Measurements from ENCODE around the gene PSG7.
"Not testable (repeated sequence)": the region's sequence is repeated elsewhere in the genome, so short reads cannot be mapped to it uniquely, and the experiment has no call there.

Gene PSG7

GRCh38 chr19:42912941-42913340, 24.1 kb downstream of the PSG7 start:
- not testable (repeated sequence) for DNase-seq

GRCh38 chr19:42911731-42912130, 25.3 kb downstream of the PSG7 start:
- DNase-seq = not testable (repeated sequence)

GRCh38 chr19:42906162-42906561, 30.8 kb downstream of the PSG7 start:
- not testable (repeated sequence) for DNase-seq

- DNase-seq = not testable (repeated sequence)
These were observed 36.4 kb downstream of the PSG7 start for GRCh38 chr19:42900561-42900960.

- not testable (repeated sequence) for DNase-seq
These were observed 37.3 kb downstream of the PSG7 start for GRCh38 chr19:42899674-42900073.

GRCh38 chr19:42899110-42899509, 37.9 kb downstream of the PSG7 start:
- not testable (repeated sequence) for DNase-seq

GRCh38 chr19:42898656-42899055, 38.4 kb downstream of the PSG7 start:
- not testable (repeated sequence) for DNase-seq

GRCh38 chr19:42897729-42898128, 39.3 kb downstream of the PSG7 start:
- DNase-seq = not testable (repeated sequence)

- not testable (repeated sequence) for DNase-seq
These were observed 46.6 kb downstream of the PSG7 start for GRCh38 chr19:42890446-42890845.

GRCh38 chr19:42887876-42888445, 49.0 kb downstream of the PSG7 start:
- not testable (repeated sequence) for DNase-seq

- DNase-seq = not testable (repeated sequence)
These were observed 54.3 kb downstream of the PSG7 start for GRCh38 chr19:42882730-42883129.

- DNase-seq = not testable (repeated sequence)
These were observed 55.0 kb downstream of the PSG7 start for GRCh38 chr19:42882010-42882409.

GRCh38 chr19:42881279-42881678, 55.7 kb downstream of the PSG7 start:
- not testable (repeated sequence) for DNase-seq

GRCh38 chr19:42880621-42881020, 56.4 kb downstream of the PSG7 start:
- not testable (repeated sequence) for DNase-seq

- DNase-seq = no peak
These were observed 57.4 kb downstream of the PSG7 start, which contains the start of gene PSG1 for GRCh38 chr19:42879613-42880012. Gene PSG1 (minus strand): TSS chr19:42879713. CDS start chr19:42879581, 132 bp downstream.

- DNase-seq = not testable (repeated sequence)
These were observed 60.4 kb downstream of the PSG7 start for GRCh38 chr19:42876596-42876995.

GRCh38 chr19:42875881-42876280, 61.1 kb downstream of the PSG7 start:
- not testable (repeated sequence) for DNase-seq

GRCh38 chr19:42874901-42875813, 61.9 kb downstream of the PSG7 start:
- not testable (repeated sequence) for DNase-seq

- DNase-seq = not testable (repeated sequence)
These were observed 62.9 kb downstream of the PSG7 start for GRCh38 chr19:42874136-42874535.
